NOMO-1 (cell line): ENCODE measurements around the gene FA2H.
"Not testable (repeated sequence)": the region's sequence is repeated elsewhere in the genome, so short reads cannot be mapped to it uniquely, and the experiment has no call there.

Source experiments
- DNase-seq, 2 experiments: peaks; one replicate each; lab custom pipeline; 2025; ENCODE audit not compliant: unreplicated experiment in 2 of 2; lab: John Stamatoyannopoulos, UW

Gene FA2H, protein sequence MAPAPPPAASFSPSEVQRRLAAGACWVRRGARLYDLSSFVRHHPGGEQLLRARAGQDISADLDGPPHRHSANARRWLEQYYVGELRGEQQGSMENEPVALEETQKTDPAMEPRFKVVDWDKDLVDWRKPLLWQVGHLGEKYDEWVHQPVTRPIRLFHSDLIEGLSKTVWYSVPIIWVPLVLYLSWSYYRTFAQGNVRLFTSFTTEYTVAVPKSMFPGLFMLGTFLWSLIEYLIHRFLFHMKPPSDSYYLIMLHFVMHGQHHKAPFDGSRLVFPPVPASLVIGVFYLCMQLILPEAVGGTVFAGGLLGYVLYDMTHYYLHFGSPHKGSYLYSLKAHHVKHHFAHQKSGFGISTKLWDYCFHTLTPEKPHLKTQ

DNA sequence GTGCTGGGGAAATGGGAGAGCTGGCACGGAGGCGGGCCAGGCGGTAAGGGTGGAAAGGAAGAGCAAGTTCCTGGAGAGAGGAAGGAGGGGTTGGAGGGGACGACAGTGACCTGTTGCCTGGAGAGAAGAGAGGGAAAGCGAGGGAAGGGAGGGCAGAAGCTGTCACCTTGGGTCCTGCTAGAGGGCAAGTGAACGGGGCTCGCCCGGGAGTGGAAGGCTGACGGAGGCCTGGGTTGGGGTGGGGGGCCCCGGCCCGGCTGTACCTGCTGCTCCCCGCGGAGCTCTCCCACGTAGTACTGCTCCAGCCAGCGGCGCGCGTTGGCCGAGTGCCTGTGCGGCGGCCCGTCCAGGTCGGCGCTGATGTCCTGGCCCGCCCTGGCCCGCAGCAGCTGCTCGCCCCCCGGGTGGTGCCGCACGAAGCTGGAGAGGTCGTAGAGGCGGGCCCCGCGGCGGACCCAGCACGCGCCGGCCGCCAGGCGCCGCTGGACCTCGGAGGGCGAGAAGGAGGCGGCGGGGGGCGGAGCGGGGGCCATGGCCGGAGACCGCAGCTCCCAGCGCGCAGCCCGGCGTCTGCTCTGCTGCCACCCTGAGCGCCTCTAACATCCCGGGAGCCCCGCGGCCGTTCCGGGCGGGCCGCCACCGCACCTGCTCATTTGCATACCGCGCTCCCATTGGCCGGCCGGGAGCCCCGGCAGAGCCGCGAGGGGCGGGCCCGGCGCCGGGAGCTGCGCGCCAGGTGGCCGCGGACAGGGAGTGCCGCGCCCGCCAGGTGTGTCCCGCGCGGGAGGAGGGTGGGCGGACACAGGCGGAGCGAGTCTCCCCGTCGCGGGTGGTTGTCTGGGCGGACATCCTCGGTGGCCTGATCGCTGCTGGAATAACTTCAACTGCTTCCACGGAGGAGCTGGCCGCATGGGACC is at the start of gene FA2H:
TSS of gene FA2H (minus strand) at position 598 of the 917 bp plus-strand sequence. CDS start at position 533, 65 bp downstream.
- peak; percentile 63 to 67 for DNase-seq

- no peak for DNase-seq
These were observed 43.2 kb upstream of the FA2H start for GRCh38 chr16:74817851-74818250.

DNA sequence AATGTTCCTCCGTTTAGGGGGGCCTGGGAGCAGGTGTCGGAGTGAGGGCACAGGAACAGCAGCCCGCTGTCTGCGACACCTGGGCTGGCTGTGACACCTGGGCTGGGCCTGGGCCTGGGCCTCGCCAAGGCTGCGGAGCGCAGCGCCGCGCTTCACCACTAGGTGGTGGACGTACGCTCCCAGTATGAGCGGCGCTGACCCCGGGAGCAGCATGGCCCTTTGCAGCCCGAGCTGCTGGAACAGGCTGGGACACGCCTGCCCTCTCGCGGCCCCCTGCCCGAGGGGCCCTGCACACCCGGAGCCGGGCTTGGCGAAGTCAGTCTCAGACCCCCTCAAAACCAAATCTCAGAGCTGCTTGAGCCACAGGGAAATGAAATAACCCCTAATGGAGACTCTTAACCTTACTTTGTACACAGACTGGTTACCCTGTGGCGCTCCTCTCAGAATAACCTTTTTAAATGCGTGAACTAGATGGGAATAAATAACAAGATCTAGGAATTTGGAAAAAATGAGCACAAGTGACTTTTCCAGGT is 38.6 kb upstream of the FA2H start:
- DNase-seq, result peak; percentile 42 to 48

DNA sequence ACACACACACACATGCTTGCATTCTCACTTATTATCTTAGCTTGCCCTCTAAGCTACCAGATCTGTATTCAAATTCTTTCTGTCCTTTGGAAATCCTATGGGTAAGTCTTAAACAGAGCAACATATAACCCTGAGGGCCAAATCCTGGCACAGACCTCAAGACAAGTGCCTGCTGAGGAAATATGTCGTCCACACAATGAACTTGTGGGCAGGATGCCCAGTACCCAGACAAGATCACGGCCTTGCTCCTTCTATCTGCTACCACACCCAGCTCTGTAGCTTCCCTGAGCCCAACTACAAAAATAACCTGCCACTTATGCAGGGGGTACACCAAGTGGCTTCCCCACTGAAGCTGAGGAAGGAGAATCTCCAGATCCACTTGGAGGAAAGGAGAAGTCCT is 37.3 kb upstream of the FA2H start:
- DNase-seq, result no peak

DNA sequence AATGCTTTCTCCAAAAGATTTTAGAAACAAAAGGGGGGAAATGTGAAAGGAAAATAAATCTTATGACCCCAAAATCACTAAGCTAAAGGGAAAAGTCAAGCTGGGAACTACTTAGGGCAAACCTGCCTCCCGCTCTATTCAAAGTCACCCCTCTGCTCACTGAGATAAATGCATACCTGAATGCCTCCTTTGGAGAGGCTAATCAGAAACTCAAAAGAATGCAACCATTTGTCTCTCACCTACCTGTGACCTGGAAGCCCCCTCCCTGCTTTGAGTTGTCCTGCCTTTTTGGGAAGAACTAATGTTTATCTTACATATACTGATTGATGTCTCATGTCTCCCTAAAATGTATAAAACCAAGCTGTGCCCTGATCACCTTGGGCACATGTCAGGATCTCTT is 36.6 kb upstream of the FA2H start:
- DNase-seq, result not testable (repeated sequence)

DNA sequence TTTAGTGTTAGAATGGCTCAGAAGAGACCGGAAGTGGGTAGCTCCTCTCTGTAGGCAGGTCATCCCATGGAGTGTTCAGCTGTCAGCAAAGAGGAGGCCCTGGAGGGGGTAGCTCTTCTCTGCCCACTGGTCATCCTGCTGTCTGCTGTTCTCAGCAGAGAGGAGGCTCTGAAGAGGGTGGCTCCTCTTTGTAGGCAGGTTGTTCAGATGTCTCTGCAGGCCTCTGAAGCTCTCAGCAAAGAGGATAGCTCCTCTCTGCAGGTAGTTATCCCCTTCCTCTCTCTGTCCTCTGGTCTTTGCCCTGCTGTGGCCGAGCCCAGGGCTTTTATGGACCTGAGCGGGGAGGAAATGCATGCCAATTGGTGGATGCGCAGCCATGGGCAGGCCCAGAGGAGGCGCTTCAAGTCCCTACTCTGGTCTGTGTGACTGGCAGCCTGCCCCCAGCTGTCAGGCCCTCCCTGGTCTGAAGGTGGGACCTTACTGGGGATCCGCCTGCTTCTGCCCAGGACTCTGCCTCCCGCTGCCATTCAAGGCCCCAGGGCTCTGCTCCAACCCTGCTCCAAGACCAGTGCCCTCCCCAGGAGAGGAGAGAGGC is 32.5 kb upstream of the FA2H start:
- no peak for DNase-seq

DNA sequence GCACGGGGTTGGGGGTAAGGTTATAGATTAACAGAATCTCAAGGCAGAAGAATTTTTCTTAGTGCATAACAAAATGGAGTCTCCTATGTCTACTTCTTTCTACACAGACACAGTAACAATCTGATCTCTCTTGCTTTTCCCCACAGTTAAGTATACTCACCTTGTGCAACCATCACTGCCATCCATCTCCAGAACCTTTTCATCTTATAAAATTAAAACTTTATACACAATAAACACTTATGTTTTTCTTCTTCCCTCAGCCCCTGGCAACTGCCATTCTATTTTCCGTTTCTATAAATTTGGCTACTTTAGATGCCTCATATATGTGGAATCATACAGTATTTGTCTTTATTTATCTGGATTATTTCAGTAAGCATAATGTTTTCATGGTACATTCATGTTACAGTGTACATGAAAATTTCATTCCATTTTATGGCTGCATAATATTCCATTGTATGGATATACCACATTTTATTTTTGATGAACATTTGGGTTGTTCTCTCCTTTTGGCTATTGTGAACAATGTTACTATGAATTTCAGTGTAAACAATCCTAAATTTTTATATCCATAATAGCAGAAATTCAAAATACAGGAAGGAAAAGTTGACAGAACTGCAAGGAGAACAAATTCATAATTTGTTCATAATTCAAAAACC is 25.7 kb upstream of the FA2H start:
- DNase-seq, result no peak

DNA sequence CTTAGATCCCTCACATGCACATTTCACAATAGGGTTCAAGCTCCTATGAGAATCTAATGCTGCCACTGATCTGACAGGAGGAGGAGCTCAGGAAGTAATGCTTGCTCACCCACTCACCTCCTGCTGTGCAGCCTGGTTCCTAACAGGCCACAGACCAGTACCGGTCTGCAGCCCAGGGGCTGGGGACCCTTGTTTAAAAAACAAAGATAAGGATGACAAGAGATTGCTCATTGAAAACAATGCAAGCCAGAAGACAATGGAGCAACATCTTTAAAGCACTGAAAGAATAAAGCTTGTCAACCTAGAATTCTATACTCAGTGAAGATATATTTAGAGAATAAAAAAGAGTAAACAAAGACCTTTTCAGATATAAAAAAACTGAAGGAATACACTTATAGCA is 22.8 kb upstream of the FA2H start:
- DNase-seq, result no peak

DNA sequence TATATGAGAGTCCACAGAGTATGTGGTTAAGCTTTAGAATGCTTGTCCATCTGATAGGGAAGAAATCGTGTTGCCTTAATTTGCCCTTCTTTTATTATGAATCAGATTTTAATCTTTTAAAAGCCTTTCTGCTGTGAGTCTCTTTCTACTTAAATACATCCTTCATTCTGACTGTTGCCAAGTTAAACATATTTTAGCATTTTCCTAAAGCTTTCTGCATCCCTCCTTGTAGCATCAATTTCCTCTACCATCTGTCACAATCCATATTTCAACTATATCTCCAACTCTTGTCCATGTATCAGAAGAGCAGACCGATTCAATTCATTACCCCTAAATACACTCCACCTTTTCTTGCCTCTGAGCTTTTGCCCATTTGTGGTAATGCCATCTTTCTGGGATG is 20.5 kb upstream of the FA2H start:
- DNase-seq, result no peak

GRCh38 chr16:74794668-74795067 is 20.0 kb upstream of the FA2H start:
- no peak for DNase-seq

GRCh38 chr16:74793571-74793970 is 19.0 kb upstream of the FA2H start:
- no peak for DNase-seq

DNA sequence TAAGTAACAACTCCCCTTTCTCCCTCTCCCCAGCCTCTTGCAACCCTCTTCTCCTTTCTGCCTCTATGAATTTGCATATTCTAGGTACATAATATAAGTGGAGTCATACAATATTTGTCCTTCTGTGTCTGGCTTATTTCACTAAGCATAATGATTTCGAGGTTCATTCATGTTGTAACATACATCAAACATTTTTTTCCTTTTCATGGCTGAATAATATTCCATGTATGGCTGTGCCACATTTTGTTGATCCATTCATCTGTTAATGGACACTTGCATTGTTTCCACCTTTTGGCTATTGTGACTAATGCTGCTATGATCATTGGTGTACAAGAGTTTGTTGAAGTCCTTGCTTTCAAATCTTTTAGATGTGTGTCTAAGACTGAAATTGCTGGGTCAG is 17.6 kb upstream of the FA2H start:
- no peak for DNase-seq

DNA sequence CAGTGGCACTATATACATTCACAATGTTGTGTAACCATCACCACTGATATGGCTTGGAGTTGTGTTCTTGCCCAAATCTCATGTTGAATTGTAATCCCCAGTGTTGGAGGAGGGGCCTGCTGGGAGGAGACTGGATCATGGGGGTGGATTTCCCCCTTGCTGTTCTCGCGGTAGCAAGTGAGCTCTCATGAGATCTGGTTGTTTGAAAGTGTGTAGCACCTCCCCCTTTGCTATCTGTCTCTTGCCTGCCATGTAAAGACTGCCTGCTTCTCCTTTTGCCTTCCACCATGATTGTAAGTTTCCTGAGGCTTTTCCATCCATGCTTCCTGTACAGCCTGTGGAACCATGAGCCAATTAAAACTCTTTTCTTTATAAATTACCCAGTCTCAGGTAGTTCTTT is 17.1 kb upstream of the FA2H start:
- not testable (repeated sequence) for DNase-seq

DNA sequence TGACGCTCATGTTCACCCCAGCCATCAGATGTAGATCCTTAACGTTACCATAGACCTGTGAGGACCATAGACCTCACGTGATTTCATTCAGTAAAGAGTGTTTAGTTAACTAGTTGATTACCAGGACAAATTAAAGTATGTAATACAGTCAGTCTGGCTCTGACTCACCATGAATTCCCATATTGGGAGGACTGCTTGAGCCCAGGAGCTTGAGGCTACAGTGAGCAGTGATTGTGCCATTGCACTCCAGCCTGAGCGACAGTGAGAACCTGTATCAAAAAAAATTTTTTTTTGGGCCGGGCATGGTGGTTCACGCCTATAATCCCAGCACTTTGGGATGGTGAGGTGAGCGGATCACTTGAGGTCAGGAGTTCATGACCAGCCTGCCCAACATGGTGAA is 13.5 kb upstream of the FA2H start:
- DNase-seq, result no peak

GRCh38 chr16:74785031-74785430 is 10.4 kb upstream of the FA2H start:
- DNase-seq, result no peak

GRCh38 chr16:74778646-74779045 is 4.0 kb upstream of the FA2H start:
- DNase-seq, result no peak

DNA sequence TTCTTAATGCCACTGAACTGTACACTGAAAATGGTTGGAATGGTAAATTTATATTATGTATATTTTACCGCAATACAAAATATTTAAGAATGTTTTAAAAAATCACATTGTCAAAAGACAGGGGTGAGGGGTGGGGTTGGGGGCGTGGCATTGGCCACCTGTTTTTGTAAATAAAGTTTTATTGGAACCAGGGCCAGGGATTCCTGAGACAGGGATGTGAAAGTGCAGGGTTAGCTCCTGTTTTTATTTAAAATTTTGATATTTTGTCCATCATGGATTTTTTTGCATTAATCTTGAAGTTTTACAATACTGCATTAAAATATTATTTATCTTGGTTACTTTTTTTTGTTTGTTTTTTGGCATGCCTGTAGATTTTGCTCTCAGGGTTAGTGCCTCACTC is 2.3 kb upstream of the FA2H start:
- DNase-seq, result no peak

DNA sequence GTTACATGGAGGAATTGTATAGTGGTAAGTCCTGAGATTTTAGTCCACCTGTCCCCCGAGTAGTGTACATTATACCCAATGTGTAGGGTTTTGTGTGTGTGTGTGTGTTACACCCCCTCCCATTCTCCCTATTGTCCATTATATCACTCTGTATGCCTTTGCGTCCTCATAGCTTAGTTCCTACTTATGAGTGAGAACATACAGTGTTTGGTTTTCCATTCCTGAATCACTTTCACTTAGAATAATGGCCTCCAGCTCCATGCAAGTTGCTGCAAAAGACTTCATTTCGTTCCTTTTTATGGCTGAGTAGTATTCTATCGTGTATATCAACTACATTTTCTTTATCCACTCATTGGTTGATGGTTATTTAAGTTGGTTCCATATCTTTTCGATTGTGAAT is 635 bp upstream of the FA2H start:
- DNase-seq, result no peak

- DNase-seq, result no peak
These were observed 986 bp downstream of the FA2H start for GRCh38 chr16:74773446-74774222.
